ENCODE results near the gene CARD10.

The CARD10 gene

GRCh38 chr22:37481347-37481907 is 37.8 kb downstream of the CARD10 start:
- no peak overlapping the region for H3K27ac ChIP-seq (replicated peaks)
- no peak for DNase-seq (ENCODE audit: low read depth in 1 of 2, low spot score in 1 of 2)
- no peak for TF ChIP-seq GABPA (IDR thresholded peaks at IDR 0.05; ENCODE audit: low read depth)
- no peak for TF ChIP-seq CTCF (IDR thresholded peaks at IDR 0.05; ENCODE audit: insufficient read depth, low read length)
- no peak for TF ChIP-seq REST (IDR thresholded peaks at IDR 0.05; ENCODE audit: insufficient replicate concordance, low read depth)
- TF ChIP-seq SPI1 (IDR thresholded peaks at IDR 0.05; ENCODE audit: borderline replicate concordance, low read depth), result no peak
- no peak for TF ChIP-seq POLR2AphosphoS5 (IDR thresholded peaks at IDR 0.05; ENCODE audit: low read depth)
- no peak overlapping the region for H3K4me3 ChIP-seq (replicated peaks; ENCODE audit: insufficient read depth, low read length)
- no peaks in the 10 kb centered on the region for H3K27me3 ChIP-seq (ENCODE audit: insufficient read depth, poor library complexity, severe bottlenecking)

GRCh38 chr22:37480387-37481346 is 38.5 kb downstream of the CARD10 start:
- no peak overlapping the region for H3K27ac ChIP-seq (replicated peaks)
- no peak overlapping the region for H3K4me3 ChIP-seq (replicated peaks; ENCODE audit: insufficient read depth, low read length)
- no peaks in the 10 kb centered on the region for H3K27me3 ChIP-seq (ENCODE audit: insufficient read depth, poor library complexity, severe bottlenecking)
- TF ChIP-seq GABPA (IDR thresholded peaks at IDR 0.05; ENCODE audit: low read depth), result no peak
- TF ChIP-seq SPI1 (IDR thresholded peaks at IDR 0.05; ENCODE audit: borderline replicate concordance, low read depth), result no peak
- no peak for TF ChIP-seq CTCF (IDR thresholded peaks at IDR 0.05; ENCODE audit: insufficient read depth, low read length)
- TF ChIP-seq POLR2AphosphoS5 (IDR thresholded peaks at IDR 0.05; ENCODE audit: low read depth), result no peak
- no peak for TF ChIP-seq REST (IDR thresholded peaks at IDR 0.05; ENCODE audit: insufficient replicate concordance, low read depth)
- DNase-seq (ENCODE audit: low read depth in 1 of 2, low spot score in 1 of 2), result no peak

- no peak for TF ChIP-seq POLR2AphosphoS5 (IDR thresholded peaks at IDR 0.05; ENCODE audit: low read depth)
- no peak for DNase-seq (ENCODE audit: low read depth in 1 of 2, low spot score in 1 of 2)
- Histone ChIP-seq H3K27ac (replicated peaks) (no peak overlapping the region), H3K4me3 (replicated peaks; ENCODE audit: insufficient read depth, low read length) (no peak overlapping the region), H3K27me3 (ENCODE audit: insufficient read depth, poor library complexity, severe bottlenecking) (no peaks in the 10 kb centered on the region)
These were observed 40.0 kb downstream of the CARD10 start for GRCh38 chr22:37479196-37479595.
